HG03460 (cell line): ENCODE measurements around the gene KCNQ4.

ENCODE experiments used
- ATAC-seq: cut with Tn5 transposase; IDR thresholded peaks from one replicate; pipeline ENCODE4 v1.9.1; 2021; ENCODE audit not compliant: unreplicated experiment

Gene KCNQ4

DNA sequence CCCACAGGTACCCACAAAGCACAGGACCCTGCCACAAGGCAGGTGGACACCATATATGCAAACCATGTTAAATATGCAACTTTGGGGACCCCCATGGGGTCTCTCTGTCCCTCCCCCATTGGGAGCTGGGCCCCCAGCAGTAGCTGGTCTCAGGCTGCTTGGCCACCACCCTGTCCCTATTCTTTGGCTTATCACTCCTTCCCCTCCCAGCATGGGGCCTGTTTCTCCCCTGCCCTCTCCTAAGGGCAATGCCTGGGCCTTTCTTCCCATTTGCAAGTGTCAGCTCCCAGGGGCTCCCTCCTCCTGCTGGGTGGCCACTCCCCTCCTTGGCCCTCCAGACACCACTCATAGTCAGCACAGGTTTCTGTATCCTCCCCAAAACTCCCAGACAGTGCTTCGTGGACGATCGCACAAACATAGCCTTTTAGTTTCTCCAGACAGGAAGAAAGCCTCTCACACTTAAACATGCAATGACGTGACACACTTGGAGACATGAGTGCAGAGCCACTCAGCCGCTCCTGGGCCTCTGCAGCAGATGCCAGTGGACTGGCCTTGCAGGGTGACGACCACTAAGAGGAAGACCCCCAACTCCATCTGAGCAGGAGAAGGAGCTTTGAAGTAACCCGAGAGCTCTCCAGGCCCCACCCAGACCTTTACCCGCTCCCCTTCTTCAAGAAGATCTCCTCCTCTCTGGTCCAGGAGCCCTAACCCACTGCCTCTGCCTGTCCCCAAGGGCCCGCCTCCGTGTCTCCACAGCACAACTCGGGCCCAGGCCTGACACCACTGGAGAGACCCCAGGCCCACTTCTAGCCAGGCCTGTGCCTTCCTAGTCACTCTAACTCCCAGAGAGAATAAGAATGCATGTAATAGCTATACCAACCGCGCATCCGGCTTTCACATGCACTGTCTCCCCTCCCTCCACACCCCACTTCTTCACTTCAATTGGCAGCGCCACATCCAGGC, 55.7 kb downstream of the KCNQ4 start:
- no peak for ATAC-seq

- ATAC-seq = no peak
These were observed 56.4 kb downstream of the KCNQ4 start for GRCh38 chr1:40839943-40840335.

DNA sequence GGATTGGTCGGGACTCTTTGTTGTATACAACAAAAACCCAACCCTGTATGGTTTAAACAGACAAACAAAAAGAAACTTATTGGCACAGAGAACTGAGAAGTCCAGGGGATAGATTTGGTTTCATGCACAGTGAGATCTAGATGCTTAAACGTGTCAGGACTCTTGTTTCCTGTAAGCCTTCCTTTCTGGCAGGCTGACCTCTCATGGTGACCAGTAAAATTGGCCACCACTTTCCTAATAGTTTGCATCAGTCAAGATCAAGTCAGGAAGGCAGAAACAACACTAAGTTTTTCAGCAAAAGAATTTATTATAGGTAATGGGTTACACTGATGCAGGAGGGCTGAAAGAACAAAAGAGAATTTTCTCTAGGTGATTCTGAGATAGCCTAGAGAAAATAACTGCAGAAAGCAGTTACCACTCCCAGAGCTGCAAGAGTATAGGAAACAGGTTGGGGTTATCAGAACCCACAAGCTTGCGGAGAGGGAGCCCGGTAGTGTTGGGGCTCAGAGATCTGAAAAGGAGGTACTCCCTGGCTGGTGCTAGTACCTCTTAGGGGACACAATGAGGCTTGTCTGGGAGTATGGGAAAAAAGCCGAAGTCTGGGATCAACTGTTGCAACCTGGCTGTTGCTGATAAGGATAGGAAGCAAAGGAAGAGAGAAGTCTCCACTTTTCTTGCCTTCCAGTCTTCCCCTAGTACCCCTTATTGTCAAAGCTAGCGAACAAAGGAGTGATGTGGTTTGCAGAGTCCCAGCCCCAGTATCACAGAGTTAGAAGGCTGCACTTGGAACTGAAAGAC, 57.1 kb downstream of the KCNQ4 start:
- ATAC-seq = no peak

GRCh38 chr1:40841602-40842001, 58.0 kb downstream of the KCNQ4 start:
- ATAC-seq = no peak

- ATAC-seq = no peak
These were observed 58.6 kb downstream of the KCNQ4 start for GRCh38 chr1:40842207-40842606.

GRCh38 chr1:40842691-40843090, 59.1 kb downstream of the KCNQ4 start:
- no peak for ATAC-seq

DNA sequence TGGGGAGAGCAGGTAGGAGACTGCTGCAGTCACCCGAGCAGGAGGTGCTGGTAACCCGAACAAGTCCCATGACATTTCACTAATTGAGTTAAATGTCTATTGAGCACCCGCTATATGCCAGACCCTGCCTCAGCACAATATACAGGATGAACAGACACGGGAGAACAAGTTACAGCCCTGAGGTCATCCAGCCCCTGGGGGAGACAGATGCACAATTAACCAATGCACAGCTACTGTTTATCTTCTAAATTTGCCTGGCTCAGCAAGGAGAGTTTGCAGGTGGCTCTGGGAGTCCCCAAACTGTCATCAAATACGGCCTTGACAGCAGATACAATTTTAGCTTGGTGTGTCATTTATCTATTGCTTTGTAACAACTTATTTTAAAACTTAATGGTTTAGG, 60.5 kb downstream of the KCNQ4 start:
- no peak for ATAC-seq

- no peak for ATAC-seq
These were observed 61.6 kb downstream of the KCNQ4 start for GRCh38 chr1:40844887-40845878.

DNA sequence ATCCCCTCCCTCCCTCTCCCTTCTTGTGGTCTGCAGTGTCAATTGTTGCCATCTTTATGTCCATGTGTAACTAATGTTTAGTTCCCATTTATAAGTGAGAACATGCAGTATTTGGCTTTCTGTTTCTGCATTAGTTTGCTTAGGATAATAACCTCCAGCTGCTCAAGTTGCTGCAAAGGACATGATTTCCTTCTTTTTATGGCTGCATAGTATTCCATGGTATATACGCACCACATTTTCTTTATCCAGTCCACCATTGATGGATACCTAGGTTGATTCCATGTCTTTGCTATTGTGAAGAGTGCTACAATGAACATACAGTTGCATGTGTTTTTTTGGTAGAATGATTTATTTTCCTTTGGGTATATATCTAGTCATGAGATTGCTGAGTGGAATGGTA, 62.3 kb downstream of the KCNQ4 start:
- no peak for ATAC-seq

DNA sequence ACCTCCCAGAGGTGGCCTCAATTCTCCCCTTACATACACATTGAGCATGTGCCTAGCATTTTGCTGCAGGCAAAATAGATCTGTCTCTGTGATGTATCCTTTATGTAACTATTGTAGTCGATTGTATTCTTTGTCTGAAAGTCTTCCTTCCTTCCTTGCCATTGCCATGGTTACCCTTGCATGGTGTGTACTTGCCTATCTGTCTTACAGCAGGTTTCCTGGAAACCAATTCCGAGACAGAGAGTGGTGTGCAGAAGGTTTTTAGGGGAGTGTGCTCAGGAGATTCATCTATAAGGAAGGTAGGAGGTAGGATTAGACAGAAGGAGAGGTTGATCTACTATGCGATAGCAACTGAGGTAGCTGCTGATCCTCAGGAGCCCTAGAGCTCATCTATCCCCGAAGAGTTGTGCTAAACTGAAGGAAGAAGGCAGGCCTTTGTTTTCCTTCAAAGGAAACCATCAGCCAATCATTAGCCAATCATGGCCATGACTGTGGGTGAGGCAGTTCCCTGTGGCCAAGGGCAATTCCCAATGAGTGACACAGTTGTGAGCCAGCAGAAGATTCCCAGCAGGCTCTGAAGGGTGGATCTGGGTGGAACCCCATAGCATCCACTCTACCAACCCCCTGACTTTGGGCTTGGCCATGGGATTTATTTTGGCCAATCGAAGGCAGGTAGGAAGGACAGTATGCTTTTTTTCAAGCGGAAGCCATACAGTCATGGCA, 63.6 kb downstream of the KCNQ4 start:
- ATAC-seq = no peak

GRCh38 chr1:40848530-40849189, 65.1 kb downstream of the KCNQ4 start:
- ATAC-seq = no peak

- peak; percentile 68 for ATAC-seq
These were observed 66.4 kb downstream of the KCNQ4 start for GRCh38 chr1:40849801-40850592.

GRCh38 chr1:40851643-40852042, 68.1 kb downstream of the KCNQ4 start:
- no peak for ATAC-seq

- ATAC-seq = no peak
These were observed 69.7 kb downstream of the KCNQ4 start for GRCh38 chr1:40853113-40853884.

DNA sequence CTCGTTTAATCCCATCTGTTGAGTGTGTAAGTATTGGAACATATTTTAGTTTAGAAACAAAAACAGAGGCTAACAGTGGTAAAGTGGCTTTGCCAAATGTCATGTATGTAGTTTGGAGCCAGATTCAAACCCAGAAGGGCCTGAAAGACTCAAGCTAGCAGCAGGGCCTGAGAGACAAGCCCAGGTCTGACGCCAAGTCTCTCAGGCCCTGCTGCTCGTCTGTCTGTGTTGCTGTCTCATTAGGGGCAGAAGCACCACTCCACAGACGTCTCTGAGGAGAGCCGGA, 70.2 kb downstream of the KCNQ4 start:
- ATAC-seq = no peak

DNA sequence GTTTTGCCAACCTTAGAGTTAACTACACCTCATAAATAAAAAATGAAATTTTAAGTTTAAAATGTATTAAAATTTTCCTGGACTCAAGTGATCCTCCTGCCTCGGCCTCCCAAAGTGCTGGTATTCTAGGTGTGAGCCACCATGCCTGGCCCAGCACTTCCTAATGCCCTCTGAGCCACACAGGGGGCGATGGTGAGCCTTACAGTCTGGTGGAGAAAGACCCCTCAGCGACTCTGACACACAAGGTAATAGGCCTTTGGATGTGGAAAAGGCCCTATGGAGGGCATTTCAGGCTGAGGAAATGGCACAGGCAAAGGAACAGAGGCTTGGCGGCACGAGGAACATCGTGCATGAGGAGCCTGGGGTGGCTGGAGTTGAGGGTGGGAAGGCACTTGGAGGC, 71.9 kb downstream of the KCNQ4 start:
- ATAC-seq = no peak

DNA sequence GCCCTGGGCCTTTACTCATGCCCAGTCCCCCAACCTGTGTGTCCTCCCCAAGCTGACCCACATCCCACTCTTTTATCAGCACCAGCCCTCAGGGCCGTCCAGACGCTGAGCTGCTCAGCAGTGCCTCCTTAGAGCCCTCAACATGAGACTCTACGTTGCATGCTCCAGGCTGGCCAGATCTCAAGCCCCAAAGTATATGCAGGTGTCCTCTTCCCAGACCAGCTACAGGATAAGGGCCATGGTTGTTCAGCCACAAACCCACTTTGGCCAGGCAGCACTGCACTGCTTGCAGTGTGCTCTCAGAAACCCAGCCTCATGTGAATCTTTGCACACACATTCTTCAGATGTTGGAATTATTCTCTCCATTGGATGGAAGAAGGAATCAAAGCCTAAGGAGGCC, 72.5 kb downstream of the KCNQ4 start:
- ATAC-seq = no peak

DNA sequence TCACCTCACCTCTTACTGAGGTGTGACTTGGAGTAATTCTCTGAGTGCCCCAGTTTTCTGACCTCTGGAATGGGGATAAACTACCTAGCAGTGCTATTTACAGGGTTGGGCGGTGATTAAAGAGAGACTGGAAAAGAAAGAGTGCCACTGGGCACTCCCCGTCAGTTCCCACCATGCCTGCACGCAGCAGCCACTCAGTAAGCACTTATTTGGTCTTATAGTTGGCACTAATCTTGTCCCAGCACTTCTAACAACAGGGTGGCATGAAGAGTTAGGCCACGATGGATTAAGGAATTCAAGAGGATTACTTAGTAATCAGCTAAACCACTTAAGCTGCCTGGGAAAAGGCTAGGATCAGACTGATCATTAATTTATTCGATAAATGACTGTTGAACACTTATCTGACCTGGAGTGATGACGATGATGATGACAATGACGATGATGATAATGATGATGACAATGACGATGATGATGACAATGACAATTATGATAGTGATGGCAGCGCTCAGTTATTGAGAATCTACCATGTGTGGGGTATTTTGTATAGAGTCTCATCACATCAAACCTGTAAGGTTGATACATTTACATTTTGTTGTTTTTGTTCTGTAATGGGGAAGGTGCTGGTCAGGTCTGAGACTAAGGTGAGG, 73.2 kb downstream of the KCNQ4 start:
- no peak for ATAC-seq
